Right lobe of liver (tissue), 4 donors: ENCODE data around the gene RNF31.

ENCODE experiments used
- CTCF ChIP-seq, 4 donors: fragments of 200-600 bp in 3 of 4; fragments of 450-650 bp in 1 of 4; IDR thresholded peaks; one replicate each; pipeline versions ENCODE4 v1.5.1 to v1.8.0; 2016 to 2022; ENCODE audit warnings: antibody characterized with exemption in 4 of 4, mild to moderate bottlenecking in 2 of 4
- POLR2A ChIP-seq: fragments of 450-650 bp; IDR thresholded peaks from one replicate; pipeline ENCODE4 v1.6.1; 2017; ENCODE audit warnings: antibody characterized with exemption, mild to moderate bottlenecking
- donor health status: DM: no; HTN: no; CAD: no.
- donor health status: DM: no; HTN: no; CAD: no.
- donor health status: DM: no; HTN: yes; CAD: no.

- no peak for TF ChIP-seq CTCF (IDR thresholded peaks at IDR 0.05)
- no peak for TF ChIP-seq POLR2A
Observed at GRCh38 chr14:24196071-24197055, 49.1 kb downstream of the RNF31 start.
